Measurements from ENCODE around the gene BPIFB3.

BPIFB3 gene, protein sequence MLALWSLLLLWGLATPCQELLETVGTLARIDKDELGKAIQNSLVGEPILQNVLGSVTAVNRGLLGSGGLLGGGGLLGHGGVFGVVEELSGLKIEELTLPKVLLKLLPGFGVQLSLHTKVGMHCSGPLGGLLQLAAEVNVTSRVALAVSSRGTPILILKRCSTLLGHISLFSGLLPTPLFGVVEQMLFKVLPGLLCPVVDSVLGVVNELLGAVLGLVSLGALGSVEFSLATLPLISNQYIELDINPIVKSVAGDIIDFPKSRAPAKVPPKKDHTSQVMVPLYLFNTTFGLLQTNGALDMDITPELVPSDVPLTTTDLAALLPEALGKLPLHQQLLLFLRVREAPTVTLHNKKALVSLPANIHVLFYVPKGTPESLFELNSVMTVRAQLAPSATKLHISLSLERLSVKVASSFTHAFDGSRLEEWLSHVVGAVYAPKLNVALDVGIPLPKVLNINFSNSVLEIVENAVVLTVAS

DNA sequence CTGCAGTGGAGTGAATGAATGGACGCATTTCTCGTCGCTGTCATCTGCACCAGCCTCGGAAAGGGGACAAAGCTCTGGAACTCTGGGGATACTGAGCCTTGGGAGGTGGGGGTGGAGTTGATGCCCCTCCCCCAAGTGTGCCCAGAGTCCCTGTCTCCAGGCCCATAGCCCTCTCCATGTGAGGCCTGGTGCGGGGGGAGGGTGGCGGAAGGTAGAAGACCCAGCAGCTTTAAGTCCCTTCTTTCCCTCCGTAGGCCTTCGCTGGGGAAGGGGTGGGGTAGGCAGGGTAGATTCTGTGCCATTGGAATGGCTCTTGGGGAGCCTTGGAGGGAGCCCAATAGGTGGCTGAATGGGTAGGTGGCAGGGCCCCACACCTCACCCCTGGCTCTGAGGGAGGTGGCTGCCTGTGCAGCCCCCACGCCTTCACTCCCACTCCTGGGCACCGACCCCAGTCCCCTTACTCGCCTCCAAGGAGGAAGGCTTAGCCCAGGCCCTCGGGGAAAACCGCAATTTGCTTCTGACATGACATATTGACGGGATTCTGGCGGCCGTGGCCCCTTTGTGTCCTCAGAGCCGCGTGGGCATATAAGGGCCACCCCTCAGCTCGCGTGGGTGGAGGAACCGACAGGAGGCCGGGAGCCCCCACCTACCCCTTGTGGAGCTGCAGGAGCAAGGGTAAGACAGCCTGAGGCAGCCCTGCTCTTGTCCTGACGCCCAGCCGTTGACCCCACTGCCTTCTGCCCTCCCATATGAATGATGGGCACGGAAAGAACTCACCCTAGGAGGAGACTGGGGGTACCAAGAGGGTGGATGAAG is at the start of gene BPIFB3:
BPIFB3 (plus strand) TSS at position 613 of the 816 bp plus-strand sequence. CDS start 1,533 bp downstream, outside the sequence.
- Histone ChIP-seq H3K27ac (ENCODE audit: low read length) (no peak within 1 kb of the TSS), H3K9ac (ENCODE audit: low read length) (no peak within 1 kb of the TSS), H3K4me1 (ENCODE audit: control insufficient read depth, low read depth, low read length) (no peaks in the 10 kb centered on the region), H3K27me3 (ENCODE audit: control insufficient read depth, insufficient read depth, low read length) (no peaks in the 10 kb centered on the region), H3K4me3 (ENCODE audit: low read length) (no peak within 1 kb of the TSS), H3K9me3 (ENCODE audit: control insufficient read depth, low read depth, low read length) (no peaks in the 10 kb centered on the region), H3K36me3 (ENCODE audit: control insufficient read depth, low read depth, low read length) (no peaks in the 10 kb centered on the region)

DNA sequence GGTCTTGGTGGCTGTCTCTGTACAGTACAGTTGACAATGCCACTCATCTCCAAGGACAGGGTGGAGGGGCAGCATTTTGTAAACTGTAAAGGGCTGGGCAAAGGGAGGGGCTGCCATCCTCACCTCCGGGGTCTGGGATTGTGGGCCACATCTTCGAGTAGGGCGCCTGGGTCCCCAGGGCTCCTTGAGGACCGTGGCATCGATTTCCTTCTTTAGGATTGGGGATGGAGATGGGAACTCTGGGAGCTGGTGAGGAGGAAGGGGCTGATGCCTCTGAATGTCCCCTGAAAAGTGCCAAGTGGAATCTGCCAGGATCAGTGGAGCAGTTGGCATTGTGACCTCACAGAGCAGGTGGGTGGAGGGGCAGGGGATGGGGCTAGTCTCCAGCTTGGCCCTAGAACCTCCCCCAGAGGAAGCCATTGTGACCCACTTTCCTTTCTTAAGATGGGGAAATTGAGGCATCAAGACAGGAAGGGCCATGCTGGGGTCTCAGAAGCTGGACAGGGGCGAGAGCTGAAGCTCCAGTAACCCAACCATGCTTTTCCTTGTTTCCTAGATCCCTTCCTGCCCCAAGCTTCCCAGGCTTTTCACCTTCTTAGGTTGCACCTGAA is 49.5 kb upstream of the BPIFB3 start, which contains the start of gene SUN5:
SUN5 (minus strand) TSS at position 293 of the 611 bp plus-strand sequence; CDS start at position 200, 93 bp downstream.
- H3K9ac ChIP-seq (ENCODE audit: low read length), result no peak within 1 kb of the TSS
- no peaks in the 10 kb centered on the region for H3K9me3 ChIP-seq (ENCODE audit: control insufficient read depth, low read depth, low read length)
- no peaks in the 10 kb centered on the region for H3K4me1 ChIP-seq (ENCODE audit: control insufficient read depth, low read depth, low read length)
- no peak within 1 kb of the TSS for H3K27ac ChIP-seq (ENCODE audit: low read length)
- no peaks in the 10 kb centered on the region for H3K27me3 ChIP-seq (ENCODE audit: control insufficient read depth, insufficient read depth, low read length)
- no peaks in the 10 kb centered on the region for H3K36me3 ChIP-seq (ENCODE audit: control insufficient read depth, low read depth, low read length)
- H3K4me3 ChIP-seq (ENCODE audit: low read length), result no peak within 1 kb of the TSS

DNA sequence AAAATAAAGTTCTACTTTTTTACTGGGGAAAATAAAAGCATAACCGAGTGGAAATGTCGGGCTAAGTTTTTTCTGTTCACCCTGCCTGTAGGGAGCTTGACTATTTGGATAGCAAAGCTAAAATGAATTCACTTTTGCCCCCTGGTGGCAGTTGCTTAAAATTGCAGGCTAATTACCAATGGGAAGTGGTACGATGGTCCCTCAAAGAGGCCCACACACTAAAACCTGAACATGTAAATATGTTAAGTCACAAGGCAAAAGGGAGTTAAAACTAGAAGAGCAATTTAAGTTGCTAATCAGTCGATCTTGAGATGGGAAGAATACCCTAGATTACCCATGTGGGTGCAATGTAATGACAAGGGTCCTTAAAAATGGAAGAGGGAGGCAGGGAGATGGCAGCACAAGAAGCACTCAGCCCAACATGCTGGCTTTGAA is 48.6 kb upstream of the BPIFB3 start:
- Histone ChIP-seq H3K4me1 (ENCODE audit: control insufficient read depth, low read depth, low read length) (no peaks in the 10 kb centered on the region), H3K27me3 (ENCODE audit: control insufficient read depth, insufficient read depth, low read length) (no peaks in the 10 kb centered on the region), H3K4me3 (ENCODE audit: low read length) (no peak overlapping the region), H3K27ac (ENCODE audit: low read length) (no peak overlapping the region), H3K9ac (ENCODE audit: low read length) (no peak overlapping the region), H3K36me3 (ENCODE audit: control insufficient read depth, low read depth, low read length) (no peaks in the 10 kb centered on the region), H3K9me3 (ENCODE audit: control insufficient read depth, low read depth, low read length) (no peaks in the 10 kb centered on the region)

GRCh38 chr20:33005908-33006775 is 47.6 kb upstream of the BPIFB3 start:
- no peak overlapping the region for H3K27ac ChIP-seq (ENCODE audit: low read length)

GRCh38 chr20:33006776-33007375 is 46.8 kb upstream of the BPIFB3 start:
- H3K27me3 ChIP-seq (ENCODE audit: control insufficient read depth, insufficient read depth, low read length), result no peaks in the 10 kb centered on the region
- H3K9me3 ChIP-seq (ENCODE audit: control insufficient read depth, low read depth, low read length), result no peaks in the 10 kb centered on the region
- no peak overlapping the region for H3K9ac ChIP-seq (ENCODE audit: low read length)
- no peaks in the 10 kb centered on the region for H3K4me1 ChIP-seq (ENCODE audit: control insufficient read depth, low read depth, low read length)
- H3K27ac ChIP-seq (ENCODE audit: low read length), result no peak overlapping the region
- no peaks in the 10 kb centered on the region for H3K36me3 ChIP-seq (ENCODE audit: control insufficient read depth, low read depth, low read length)
- no peak overlapping the region for H3K4me3 ChIP-seq (ENCODE audit: low read length)

More at GRCh38 chr20:33005908-33006775, 47.6 kb upstream of the BPIFB3 start:
- Histone ChIP-seq H3K4me1 (ENCODE audit: control insufficient read depth, low read depth, low read length) (no peaks in the 10 kb centered on the region), H3K36me3 (ENCODE audit: control insufficient read depth, low read depth, low read length) (no peaks in the 10 kb centered on the region), H3K27me3 (ENCODE audit: control insufficient read depth, insufficient read depth, low read length) (no peaks in the 10 kb centered on the region), H3K9ac (ENCODE audit: low read length) (no peak overlapping the region), H3K4me3 (ENCODE audit: low read length) (no peak overlapping the region), H3K9me3 (ENCODE audit: control insufficient read depth, low read depth, low read length) (no peaks in the 10 kb centered on the region)

DNA sequence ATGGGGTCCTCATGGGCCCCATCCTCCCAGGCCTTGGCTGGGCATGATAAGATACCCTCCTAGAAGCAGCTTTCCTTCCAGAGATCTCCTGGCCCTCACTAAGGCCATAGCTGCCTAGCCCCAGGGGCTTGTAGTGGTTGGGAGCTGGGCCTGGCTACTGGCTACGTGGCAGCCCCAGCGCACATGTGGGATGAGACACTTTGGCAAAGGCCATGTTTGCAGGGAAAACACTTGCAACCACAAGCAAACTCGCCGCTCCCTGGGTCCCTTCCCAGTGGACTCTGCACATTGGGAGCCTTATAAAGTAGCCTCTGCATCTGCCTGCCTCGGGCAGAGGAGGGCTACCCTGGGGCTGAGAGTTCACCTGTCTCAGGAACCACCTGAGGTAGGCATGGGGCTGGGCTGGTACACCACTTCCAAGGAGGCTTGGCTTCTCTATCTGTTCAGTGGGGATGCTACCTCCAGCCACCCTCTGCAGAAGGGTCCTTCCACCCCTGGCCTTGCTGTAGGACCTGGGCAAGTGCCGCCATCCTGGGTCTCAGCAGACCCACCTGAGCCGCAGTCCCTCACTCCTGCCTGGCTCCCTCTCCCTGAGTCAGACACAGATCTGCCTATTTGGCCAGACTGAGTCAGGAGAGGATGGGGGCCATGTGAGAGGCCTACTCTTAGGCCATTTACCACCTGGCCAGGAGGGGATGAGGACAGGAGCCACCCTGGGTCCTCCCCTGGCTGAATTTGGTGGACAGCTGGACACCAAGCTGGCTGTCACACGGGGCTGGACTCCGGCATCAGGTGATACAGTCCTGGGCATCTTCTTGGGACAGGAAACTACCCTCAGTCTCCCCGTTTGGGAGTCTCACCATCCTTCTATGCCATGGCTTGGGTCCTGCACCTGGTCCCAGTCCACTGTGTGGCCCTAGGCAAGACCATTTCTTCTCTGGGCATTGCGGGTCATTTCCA is 46.0 kb upstream of the BPIFB3 start, which contains the start of gene BPIFB2:
BPIFB2 (plus strand) TSS at position 329 of the 960 bp plus-strand sequence. CDS start 871 bp downstream, outside the sequence.
- Histone ChIP-seq H3K27me3 (ENCODE audit: control insufficient read depth, insufficient read depth, low read length) (no peaks in the 10 kb centered on the region), H3K4me1 (ENCODE audit: control insufficient read depth, low read depth, low read length) (no peaks in the 10 kb centered on the region), H3K36me3 (ENCODE audit: control insufficient read depth, low read depth, low read length) (no peaks in the 10 kb centered on the region), H3K9ac (ENCODE audit: low read length) (no peak within 1 kb of the TSS), H3K4me3 (ENCODE audit: low read length) (no peak within 1 kb of the TSS), H3K27ac (ENCODE audit: low read length) (no peak within 1 kb of the TSS), H3K9me3 (ENCODE audit: control insufficient read depth, low read depth, low read length) (no peaks in the 10 kb centered on the region)

GRCh38 chr20:33008336-33009213 is 45.1 kb upstream of the BPIFB3 start:
- Histone ChIP-seq H3K27me3 (ENCODE audit: control insufficient read depth, insufficient read depth, low read length) (no peaks in the 10 kb centered on the region), H3K27ac (ENCODE audit: low read length) (no peak overlapping the region), H3K36me3 (ENCODE audit: control insufficient read depth, low read depth, low read length) (no peaks in the 10 kb centered on the region), H3K4me1 (ENCODE audit: control insufficient read depth, low read depth, low read length) (no peaks in the 10 kb centered on the region), H3K4me3 (ENCODE audit: low read length) (no peak overlapping the region), H3K9ac (ENCODE audit: low read length) (no peak overlapping the region), H3K9me3 (ENCODE audit: control insufficient read depth, low read depth, low read length) (no peaks in the 10 kb centered on the region)

DNA sequence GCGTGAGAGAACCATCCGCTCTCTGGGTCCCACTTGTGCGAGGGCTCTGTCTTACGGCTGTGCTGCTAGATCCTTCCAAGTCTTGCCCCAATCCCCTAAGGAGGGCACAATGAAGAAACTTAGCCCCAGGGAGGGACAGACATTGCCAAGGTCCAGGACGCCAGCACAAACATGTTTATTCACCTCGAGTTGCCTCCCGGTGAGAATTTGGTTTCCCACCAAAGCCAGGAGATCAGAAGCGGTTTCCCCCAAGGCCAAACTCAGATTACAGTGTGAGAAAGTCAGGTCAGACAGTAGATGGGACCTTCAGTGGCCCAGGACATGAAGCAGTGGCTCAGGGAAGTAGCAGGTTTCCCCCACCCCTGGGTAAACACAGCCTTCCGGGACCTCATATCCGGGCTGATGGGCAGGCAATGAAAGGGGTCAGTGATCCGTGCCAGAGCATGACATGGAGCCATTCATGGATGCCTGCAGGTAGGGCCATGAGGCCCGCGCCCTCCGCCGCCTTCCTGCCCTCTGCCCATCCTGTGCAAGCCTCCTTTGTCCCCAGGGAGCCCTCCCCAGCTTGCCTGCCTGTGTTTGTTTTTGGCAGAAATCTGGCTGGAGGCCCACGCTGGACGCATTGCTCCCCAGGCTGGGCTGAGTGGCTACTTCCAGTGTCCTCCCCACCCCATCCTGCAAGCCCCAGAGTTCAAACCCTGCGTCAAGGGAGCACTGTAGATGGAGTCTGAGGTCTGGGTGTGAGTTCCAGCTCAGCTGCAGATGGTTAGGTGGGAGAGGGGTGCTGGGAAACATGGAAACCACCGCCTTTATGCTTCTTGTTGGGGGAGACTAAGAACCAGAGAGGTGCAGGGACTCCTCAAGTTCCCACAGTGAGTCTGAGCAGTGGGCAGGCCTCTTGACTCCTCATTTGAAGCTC is 44.2 kb upstream of the BPIFB3 start:
- Histone ChIP-seq H3K27ac (ENCODE audit: low read length) (no peak overlapping the region), H3K36me3 (ENCODE audit: control insufficient read depth, low read depth, low read length) (no peaks in the 10 kb centered on the region), H3K27me3 (ENCODE audit: control insufficient read depth, insufficient read depth, low read length) (no peaks in the 10 kb centered on the region), H3K9ac (ENCODE audit: low read length) (no peak overlapping the region), H3K4me3 (ENCODE audit: low read length) (no peak overlapping the region), H3K4me1 (ENCODE audit: control insufficient read depth, low read depth, low read length) (no peaks in the 10 kb centered on the region), H3K9me3 (ENCODE audit: control insufficient read depth, low read depth, low read length) (no peaks in the 10 kb centered on the region)
